ENCODE results near the gene HDAC5. TPM values are rescaled to one million over a fixed set of nuclear protein-coding genes. Genes with fewer than 3 reads are reported as not detected.
"Not testable (repeated sequence)": the region's sequence is repeated elsewhere in the genome, so short reads cannot be mapped to it uniquely, and the experiment has no call there.

The HDAC5 gene
- total RNA-seq = 28.2 and 32.9 TPM in 2 replicates

GRCh38 chr17:44123356-44124117 lies at the start of gene HDAC5:
TSS of gene HDAC5 (minus strand) at chr17:44123641. CDS start at chr17:44117515, 6,126 bp downstream.
- DNase-seq (ENCODE audit: low read depth in 2 of 2) = peak; percentile 93 to 95

GRCh38 chr17:44171931-44172455 lies 48.6 kb upstream of the HDAC5 start:
- no peak for DNase-seq (ENCODE audit: low read depth in 2 of 2)

- no peak for DNase-seq (ENCODE audit: low read depth in 2 of 2)
Measured at GRCh38 chr17:44170499-44171201, 47.2 kb upstream of the HDAC5 start, which contains the start of gene ASB16. TSS of gene ASB16 (plus strand) at chr17:44170704. CDS start at chr17:44170790, 86 bp downstream.

GRCh38 chr17:44170135-44170498 lies 46.7 kb upstream of the HDAC5 start:
- DNase-seq (ENCODE audit: low read depth in 2 of 2) = no peak

GRCh38 chr17:44167181-44167861 lies 43.9 kb upstream of the HDAC5 start:
- no peak for DNase-seq (ENCODE audit: low read depth in 2 of 2)

GRCh38 chr17:44164476-44164875 lies 41.0 kb upstream of the HDAC5 start:
- no peak for DNase-seq (ENCODE audit: low read depth in 2 of 2)

GRCh38 chr17:44159519-44160210 lies 36.2 kb upstream of the HDAC5 start:
- DNase-seq (ENCODE audit: low read depth in 2 of 2) = no peak

- no peak for DNase-seq (ENCODE audit: low read depth in 2 of 2)
Measured at GRCh38 chr17:44155488-44155887, 32.0 kb upstream of the HDAC5 start.

GRCh38 chr17:44152875-44153274 lies 29.4 kb upstream of the HDAC5 start:
- no peak for DNase-seq (ENCODE audit: low read depth in 2 of 2)

- DNase-seq (ENCODE audit: low read depth in 2 of 2) = no peak
Measured at GRCh38 chr17:44149750-44150329, 26.4 kb upstream of the HDAC5 start.

GRCh38 chr17:44149066-44149465 lies 25.6 kb upstream of the HDAC5 start:
- DNase-seq (ENCODE audit: low read depth in 2 of 2) = not testable (repeated sequence)

- no peak for DNase-seq (ENCODE audit: low read depth in 2 of 2)
Measured at GRCh38 chr17:44147812-44148211, 24.4 kb upstream of the HDAC5 start.

GRCh38 chr17:44146375-44147346 lies 23.2 kb upstream of the HDAC5 start:
- no peak for DNase-seq (ENCODE audit: low read depth in 2 of 2)

- DNase-seq (ENCODE audit: low read depth in 2 of 2) = no peak
Measured at GRCh38 chr17:44144966-44145739, 21.7 kb upstream of the HDAC5 start.

- not testable (repeated sequence) for DNase-seq (ENCODE audit: low read depth in 2 of 2)
Measured at GRCh38 chr17:44143921-44144320, 20.5 kb upstream of the HDAC5 start.

GRCh38 chr17:44137891-44138709 lies 14.7 kb upstream of the HDAC5 start:
- peak; percentile 91 to 97 for DNase-seq (ENCODE audit: low read depth in 2 of 2)

- no peak for DNase-seq (ENCODE audit: low read depth in 2 of 2)
Measured at GRCh38 chr17:44134752-44135568, 11.5 kb upstream of the HDAC5 start.
